Panc1 (cell line): Measurements from ENCODE around the gene MAP7.

Experiments
- CTCF ChIP-seq: fragments of 450-650 bp; IDR thresholded peaks from 2 replicates; pipeline ENCODE4 v1.5.1; 2017; ENCODE audit warnings: mild to moderate bottlenecking
- POLR2AphosphoS5 ChIP-seq: IDR thresholded peaks from 2 replicates; pipeline ENCODE4 v1.6.1; 2012; ENCODE audit warnings: mild to moderate bottlenecking, low read depth, low read length, moderate library complexity
- REST ChIP-seq, 2 experiments: IDR thresholded peaks; 2 replicates each; pipeline ENCODE4 v1.6.1; 2011 to 2012; ENCODE audit warnings: low read depth in 2 of 2, control low read depth in 1 of 2, low read length in 1 of 2, mild to moderate bottlenecking in 1 of 2, moderate library complexity in 1 of 2; ENCODE audit not compliant: insufficient read depth in 1 of 2
- SIN3A ChIP-seq: IDR thresholded peaks from 2 replicates; pipeline ENCODE4 v1.6.1; 2012; ENCODE audit warnings: low read depth, mild to moderate bottlenecking, low read length, moderate library complexity, borderline replicate concordance; ENCODE audit not compliant: insufficient read depth
- TCF7L2 ChIP-seq: IDR thresholded peaks from 2 replicates; pipeline ENCODE4 v1.6.1; 2011; ENCODE audit warnings: mild to moderate bottlenecking, low read depth, low read length, inconsistent platforms

GRCh38 chr6:136304410-136304809 is 245.8 kb downstream of the MAP7 start:
- TF ChIP-seq CTCF (no peak), REST (IDR thresholded peaks at IDR 0.05; ENCODE audit: insufficient read depth in 1 of 2, low read depth in 2 of 2, low read length in 1 of 2) (no peak), SIN3A (no peak), POLR2AphosphoS5 (no peak), TCF7L2 (no peak)
